ENCODE measurements around the gene SIK2.

SIK2 gene

GRCh38 chr11:111601979-111602864 lies at the start of gene SIK2:
SIK2 (plus strand) TSS chr11:111602449; CDS start chr11:111602564, 115 bp downstream.
- DNase-seq = peak; percentile 98

- DNase-seq = no peak
These were observed 47.7 kb upstream of the SIK2 start for GRCh38 chr11:111554532-111554931.

GRCh38 chr11:111555255-111555654 lies 47.0 kb upstream of the SIK2 start:
- DNase-seq = no peak

GRCh38 chr11:111557425-111558111 lies 44.7 kb upstream of the SIK2 start:
- DNase-seq = peak; percentile 54

GRCh38 chr11:111559800-111560464 lies 42.3 kb upstream of the SIK2 start:
- DNase-seq = no peak

- no peak for DNase-seq
These were observed 41.4 kb upstream of the SIK2 start for GRCh38 chr11:111560800-111561199.

- DNase-seq = no peak
These were observed 40.9 kb upstream of the SIK2 start for GRCh38 chr11:111561306-111561705.

GRCh38 chr11:111561791-111562325 lies 40.4 kb upstream of the SIK2 start:
- DNase-seq = no peak

- DNase-seq = no peak
These were observed 39.4 kb upstream of the SIK2 start for GRCh38 chr11:111562692-111563389.

- DNase-seq = peak; percentile 92
These were observed 37.0 kb upstream of the SIK2 start for GRCh38 chr11:111565114-111565720.

GRCh38 chr11:111566324-111566723 lies 35.9 kb upstream of the SIK2 start:
- DNase-seq = no peak

GRCh38 chr11:111569476-111569875 lies 32.8 kb upstream of the SIK2 start:
- no peak for DNase-seq

GRCh38 chr11:111570796-111571195 lies 31.5 kb upstream of the SIK2 start:
- DNase-seq = no peak

- DNase-seq = no peak
These were observed 30.3 kb upstream of the SIK2 start for GRCh38 chr11:111571829-111572501.

- no peak for DNase-seq
These were observed 29.7 kb upstream of the SIK2 start for GRCh38 chr11:111572581-111572980.

- DNase-seq = peak; percentile 58
These were observed 28.4 kb upstream of the SIK2 start for GRCh38 chr11:111573821-111574249.

GRCh38 chr11:111574373-111575225 lies 27.6 kb upstream of the SIK2 start:
- DNase-seq = peak; percentile 5

- DNase-seq = no peak
These were observed 26.5 kb upstream of the SIK2 start for GRCh38 chr11:111575740-111576139.

GRCh38 chr11:111577821-111578220 lies 24.4 kb upstream of the SIK2 start:
- DNase-seq = no peak

- DNase-seq = no peak
These were observed 20.9 kb upstream of the SIK2 start for GRCh38 chr11:111581341-111581740.

GRCh38 chr11:111582163-111582562 lies 20.1 kb upstream of the SIK2 start:
- DNase-seq = no peak

Measured in eye (tissue), 1 donor.